H9 (cell line): Measurements from ENCODE around the gene HOXD13. TPM values are rescaled to one million over a fixed set of nuclear protein-coding genes. Genes with fewer than 3 reads are reported as not detected.
A peak's percentile ranks its signal among the peaks of the same experiment; 100 is the strongest.

Experiments
- DNase-seq: peaks from one replicate; pipeline ENCODE4 v3.0.0-alpha.2; 2017
- H2AFZ ChIP-seq: one replicate; pipeline ENCODE4 v1.6.1; 2013; ENCODE audit warnings: mild to moderate bottlenecking, low read length, control low read depth, moderate library complexity
- H2AK5ac ChIP-seq: 2 replicates; pipeline ENCODE4 v1.6.1; 2013; ENCODE audit warnings: low read length, control low read depth, mixed read lengths; ENCODE audit not compliant: insufficient read length
- H2BK120ac ChIP-seq: one replicate; pipeline ENCODE4 v1.6.1; 2013; ENCODE audit warnings: low read depth, mild to moderate bottlenecking, low read length, control low read depth, inconsistent platforms; ENCODE audit not compliant: poor library complexity, severe bottlenecking
- H2BK12ac ChIP-seq: 2 replicates; pipeline ENCODE4 v1.6.1; 2013; ENCODE audit warnings: low read length, control low read depth, mixed read lengths, low read depth; ENCODE audit not compliant: insufficient read length
- H2BK15ac ChIP-seq: 2 replicates; pipeline ENCODE4 v1.6.1; 2013; ENCODE audit warnings: low read depth, low read length, control low read depth
- H2BK20ac ChIP-seq: one replicate; pipeline ENCODE4 v1.6.1; 2013; ENCODE audit warnings: low read depth, mild to moderate bottlenecking, low read length, control low read depth, inconsistent platforms; ENCODE audit not compliant: poor library complexity, severe bottlenecking
- H2BK5ac ChIP-seq: 2 replicates; pipeline ENCODE4 v1.6.1; 2013; ENCODE audit warnings: low read length, control low read depth, mixed read lengths; ENCODE audit not compliant: insufficient read length
- H3K14ac ChIP-seq: 2 replicates; pipeline ENCODE4 v1.6.1; 2013; ENCODE audit warnings: low read length, control low read depth; ENCODE audit not compliant: insufficient read depth
- H3K18ac ChIP-seq: 2 replicates; pipeline ENCODE4 v1.6.1; 2013; ENCODE audit warnings: low read depth, mild to moderate bottlenecking, mixed read lengths, low read length, control low read depth; ENCODE audit not compliant: insufficient read length
- H3K23ac ChIP-seq: 2 replicates; pipeline ENCODE4 v1.6.1; 2013; ENCODE audit warnings: low read length, control low read depth, mixed read lengths, low read depth; ENCODE audit not compliant: insufficient read length
- H3K23me2 ChIP-seq: 2 replicates; pipeline ENCODE4 v1.6.1; 2013; ENCODE audit warnings: low read depth, mild to moderate bottlenecking, mixed read lengths, low read length, control low read depth; ENCODE audit not compliant: insufficient read length, poor library complexity, severe bottlenecking
- H3K27ac ChIP-seq: 2 replicates; pipeline ENCODE4 v1.5.1; 2013; ENCODE audit warnings: low read length, control low read depth, mixed read lengths, low read depth; ENCODE audit not compliant: insufficient read length
- H3K27me3 ChIP-seq: 2 replicates; pipeline ENCODE4 v1.6.1; 2013; ENCODE audit warnings: low read length, control low read depth, inconsistent platforms; ENCODE audit not compliant: insufficient read depth
- H3K4ac ChIP-seq: 2 replicates; pipeline ENCODE4 v1.6.1; 2013; ENCODE audit warnings: low read depth, mild to moderate bottlenecking, control low read depth, inconsistent platforms, low read length, moderate library complexity
- H3K4me1 ChIP-seq: 2 replicates; pipeline ENCODE4 v1.6.1; 2013; ENCODE audit warnings: low read length, control low read depth, inconsistent platforms; ENCODE audit not compliant: insufficient read depth
- H3K4me2 ChIP-seq: 2 replicates; pipeline ENCODE4 v1.6.1; 2013; ENCODE audit warnings: low read length, control low read depth, mixed read lengths; ENCODE audit not compliant: insufficient read length, insufficient read depth
- H3K56ac ChIP-seq: 2 replicates; pipeline ENCODE4 v1.6.1; 2013; ENCODE audit warnings: low read depth, mild to moderate bottlenecking, mixed read lengths, low read length, control low read depth; ENCODE audit not compliant: insufficient read length
- H3K79me1 ChIP-seq: 2 replicates; pipeline ENCODE4 v1.6.1; 2013; ENCODE audit warnings: low read depth, mild to moderate bottlenecking, moderate library complexity, low read length, control low read depth, inconsistent platforms; ENCODE audit not compliant: insufficient read depth, poor library complexity, severe bottlenecking
- H3K79me2 ChIP-seq: 2 replicates; pipeline ENCODE4 v1.6.1; 2013; ENCODE audit warnings: low read length, control low read depth, inconsistent platforms; ENCODE audit not compliant: insufficient read depth
- H3K9ac ChIP-seq: 2 replicates; pipeline ENCODE4 v1.6.1; 2013; ENCODE audit warnings: low read length, control low read depth, mixed read lengths; ENCODE audit not compliant: insufficient read length; ENCODE audit errors: extremely low read depth
- H3K9me3 ChIP-seq: one replicate; pipeline ENCODE4 v1.6.1; 2013; ENCODE audit warnings: low read depth, low read length, inconsistent platforms; ENCODE audit not compliant: control insufficient read depth
- H3T11ph ChIP-seq: one replicate; pipeline ENCODE4 v1.6.1; 2013; ENCODE audit warnings: mild to moderate bottlenecking, low read length, control low read depth, inconsistent platforms
- H4K20me1 ChIP-seq: one replicate; pipeline ENCODE4 v1.6.1; 2013; ENCODE audit not compliant: control insufficient read depth, insufficient read length, insufficient read depth
- H4K5ac ChIP-seq: 2 replicates; pipeline ENCODE4 v1.6.1; 2013; ENCODE audit warnings: low read depth, mild to moderate bottlenecking, mixed read lengths, low read length, control low read depth; ENCODE audit not compliant: insufficient read length
- H4K8ac ChIP-seq: replicated peaks from 2 replicates; pipeline ENCODE4 v1.6.1; 2013; ENCODE audit warnings: low read length, control low read depth, mixed read lengths, low read depth; ENCODE audit not compliant: insufficient read length
- H4K91ac ChIP-seq: 2 replicates; pipeline ENCODE4 v1.6.1; 2013; ENCODE audit warnings: low read depth, mild to moderate bottlenecking, moderate library complexity, mixed read lengths, low read length, control low read depth; ENCODE audit not compliant: insufficient read length
- H3K27ac Mint-ChIP-seq, 3 experiments: 2 replicates in 2 of 3; 3 replicates in 1 of 3; pipeline ENCODE4 v1.8.0; 2020 to 2021; ENCODE audit warnings: mixed read lengths in 3 of 3, mild to moderate bottlenecking in 1 of 3, moderate library complexity in 1 of 3
- H3K27me3 Mint-ChIP-seq: 2 replicates; pipeline ENCODE4 v1.8.0; 2021; ENCODE audit warnings: low read depth, mild to moderate bottlenecking, moderate library complexity, mixed read lengths
- H3K36me3 Mint-ChIP-seq, 3 experiments: 2 replicates in 2 of 3; 3 replicates in 1 of 3; pipeline ENCODE4 v1.8.0; 2020 to 2021; ENCODE audit warnings: low read depth in 3 of 3, mixed read lengths in 3 of 3; ENCODE audit not compliant: insufficient read depth in 1 of 3
- H3K4me1 Mint-ChIP-seq, 2 experiments: 2 replicates each; pipeline ENCODE4 v1.8.0; 2020; ENCODE audit warnings: mixed read lengths in 2 of 2
- H3K4me3 Mint-ChIP-seq, 2 experiments: 2 replicates in 1 of 2; 3 replicates in 1 of 2; pipeline ENCODE4 v1.8.0; 2020 to 2021; ENCODE audit warnings: mild to moderate bottlenecking in 2 of 2, mixed read lengths in 2 of 2, moderate library complexity in 1 of 2
- H3K9me3 Mint-ChIP-seq, 2 experiments: 2 replicates in 1 of 2; 3 replicates in 1 of 2; pipeline ENCODE4 v1.8.0; 2020; ENCODE audit warnings: mild to moderate bottlenecking in 2 of 2, mixed read lengths in 2 of 2, moderate library complexity in 1 of 2
- WGBS: extraction: QIAGEN DNeasy Blood & Tissue Kit; methylation state at CpG from one replicate; pipeline ENCODE4 v1.1.7; 2013; ENCODE audit warnings: missing lambda C conversion rate, low lambda C conversion rate, mixed read lengths; ENCODE audit not compliant: insufficient read length; ENCODE audit errors: extremely low coverage; 5-methylcytosine and 5-hydroxymethylcytosine counted together
- total RNA-seq: library from RNA; stranded (reverse); gene quantifications from 2 replicates; pipeline ENCODE4 v1.2.1, GENCODE V29; 2021
- TF ChIP-seq, protein P1 (sequence below): fragments of 200-600 bp; sonication (generic); conservative IDR thresholded peaks from 3 replicates; pipeline ENCODE4 v1.8.0; 2021; ENCODE audit warnings: antibody characterized with exemption, mild to moderate bottlenecking

The HOXD13 gene
- total RNA-seq, 1 experiment from 2014 or later = not detected

DNA sequence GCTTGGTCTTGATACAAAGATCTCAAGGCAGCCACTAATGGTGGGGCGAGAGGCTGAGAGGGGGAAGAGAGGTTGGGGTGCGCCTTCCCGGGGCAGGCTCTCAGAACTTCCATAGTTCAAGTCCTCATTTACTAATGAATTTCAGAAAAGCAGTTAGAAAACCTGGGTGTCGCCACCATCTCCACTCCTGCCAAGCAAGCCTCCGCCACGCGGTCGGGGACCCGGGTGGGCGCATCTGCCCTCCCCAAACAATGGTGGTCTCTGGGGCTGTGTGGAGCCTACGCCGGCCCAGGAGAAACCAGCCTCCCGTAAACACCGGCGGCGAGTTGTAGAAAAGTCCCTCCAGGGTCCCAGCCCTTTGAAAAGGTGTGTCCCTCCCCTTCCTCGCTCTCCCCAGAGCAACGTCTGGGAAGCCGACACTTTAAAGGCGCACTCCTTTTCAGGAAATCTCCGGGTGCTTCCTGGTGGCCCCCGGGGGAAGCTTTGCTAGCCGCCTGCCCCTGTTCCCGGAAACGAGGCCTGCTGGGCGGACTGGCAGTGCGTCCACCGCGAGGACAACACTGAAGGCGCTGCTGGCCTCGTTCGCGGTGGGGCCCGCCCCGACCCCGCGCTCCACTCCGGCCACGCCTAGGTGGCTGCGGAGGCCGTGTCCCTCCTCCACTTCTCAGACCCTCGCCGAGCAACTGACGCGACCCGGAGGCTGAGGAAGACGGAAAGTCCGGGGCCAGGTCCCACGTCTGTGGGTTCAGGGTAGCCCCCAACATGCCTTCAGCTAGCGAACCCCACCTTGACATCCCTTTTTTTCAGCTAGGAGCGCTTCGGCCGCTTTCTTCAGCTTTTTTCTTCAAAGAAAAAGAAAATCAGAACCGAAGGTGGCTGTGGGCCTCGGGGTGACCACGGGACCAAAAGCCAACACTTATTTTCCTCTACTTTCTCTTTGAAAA lies 25.6 kb upstream of the HOXD13 start:
- H2BK12ac ChIP-seq = no peak overlapping the region
- no peak overlapping the region for H3T11ph ChIP-seq
- H3K14ac ChIP-seq = no peak overlapping the region
- no peak overlapping the region for H3K18ac ChIP-seq
- peaks cover 99% of the 10 kb centered on the region for H3K27me3 Mint-ChIP-seq
- peaks cover 8 to 27% of the 10 kb centered on the region in 2 experiments; a peak in 3 of 4 replicates for H3K4me1 Mint-ChIP-seq
- no peaks in the 10 kb centered on the region for H3K4me1 ChIP-seq
- no peaks in the 10 kb centered on the region for H3K79me2 ChIP-seq
- DNase-seq = peak; percentile 41
- peaks cover 0 to 2% of the 10 kb centered on the region in 2 experiments; a peak in 2 of 5 replicates for H3K9me3 Mint-ChIP-seq
- H3K9me3 ChIP-seq = no peaks in the 10 kb centered on the region
- no peaks in the 10 kb centered on the region for H4K20me1 ChIP-seq
- H3K79me1 ChIP-seq = no peaks in the 10 kb centered on the region
- H3K36me3 Mint-ChIP-seq = 0 out of 7 replicates have a peak, but pooled peaks cover 0 to under 1% (median 0%) of the 10 kb centered on the region in 3 experiments
- peak overlapping the region; percentile 36 for H3K4me2 ChIP-seq
- peaks cover 3% of the 10 kb centered on the region for H3K23me2 ChIP-seq
- H3K4me3 Mint-ChIP-seq = peak overlapping the region; percentile 38 to 69
- no CpG with 5 or more reads among the region's 56 CpGs for WGBS
- no peak overlapping the region for H3K23ac ChIP-seq
- H4K8ac ChIP-seq = no peak overlapping the region
- H3K9ac ChIP-seq = no peak overlapping the region
- no peak overlapping the region for H2BK5ac ChIP-seq
- no peak overlapping the region for H3K56ac ChIP-seq
- H3K27ac ChIP-seq = no peak overlapping the region
- H4K5ac ChIP-seq = no peak overlapping the region
- TF ChIP-seq, protein P1, sequence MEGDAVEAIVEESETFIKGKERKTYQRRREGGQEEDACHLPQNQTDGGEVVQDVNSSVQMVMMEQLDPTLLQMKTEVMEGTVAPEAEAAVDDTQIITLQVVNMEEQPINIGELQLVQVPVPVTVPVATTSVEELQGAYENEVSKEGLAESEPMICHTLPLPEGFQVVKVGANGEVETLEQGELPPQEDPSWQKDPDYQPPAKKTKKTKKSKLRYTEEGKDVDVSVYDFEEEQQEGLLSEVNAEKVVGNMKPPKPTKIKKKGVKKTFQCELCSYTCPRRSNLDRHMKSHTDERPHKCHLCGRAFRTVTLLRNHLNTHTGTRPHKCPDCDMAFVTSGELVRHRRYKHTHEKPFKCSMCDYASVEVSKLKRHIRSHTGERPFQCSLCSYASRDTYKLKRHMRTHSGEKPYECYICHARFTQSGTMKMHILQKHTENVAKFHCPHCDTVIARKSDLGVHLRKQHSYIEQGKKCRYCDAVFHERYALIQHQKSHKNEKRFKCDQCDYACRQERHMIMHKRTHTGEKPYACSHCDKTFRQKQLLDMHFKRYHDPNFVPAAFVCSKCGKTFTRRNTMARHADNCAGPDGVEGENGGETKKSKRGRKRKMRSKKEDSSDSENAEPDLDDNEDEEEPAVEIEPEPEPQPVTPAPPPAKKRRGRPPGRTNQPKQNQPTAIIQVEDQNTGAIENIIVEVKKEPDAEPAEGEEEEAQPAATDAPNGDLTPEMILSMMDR = no peak
- H3K27me3 ChIP-seq = peaks cover 60% of the 10 kb centered on the region
- no peak overlapping the region for H3K4ac ChIP-seq
- H4K91ac ChIP-seq = no peak overlapping the region
- H2AK5ac ChIP-seq = no peak overlapping the region
- H3K27ac Mint-ChIP-seq = no peak overlapping the region
- H2BK15ac ChIP-seq = no peak overlapping the region
- H2AFZ ChIP-seq = no peak overlapping the region
- H2BK120ac ChIP-seq = no peak overlapping the region
- H2BK20ac ChIP-seq = no peak overlapping the region
